H1 (cell line): Measurements from ENCODE around the gene GHRH.

Experiments used
- ASH2L ChIP-seq: fragments of 200-600, 300-600 bp; sonication (generic); IDR thresholded peaks from one replicate; pipeline ENCODE4 v1.7.1; 2017; ENCODE audit warnings: low read length
- EZH2 ChIP-seq: fragments of 200-600 bp; sonication (generic); IDR thresholded peaks from 2 replicates; pipeline ENCODE4 v1.7.1; 2012; ENCODE audit warnings: low read depth, mild to moderate bottlenecking, moderate library complexity, low read length, inconsistent platforms; ENCODE audit not compliant: severe bottlenecking
- GABPA ChIP-seq: IDR thresholded peaks from 2 replicates; pipeline ENCODE4 v1.6.1; 2011; ENCODE audit warnings: mild to moderate bottlenecking, low read length, moderate library complexity, borderline replicate concordance; ENCODE audit not compliant: insufficient read depth
- GTF2F1 ChIP-seq: IDR thresholded peaks from 2 replicates; pipeline ENCODE4 v1.6.1; 2012; ENCODE audit warnings: low read depth, low read length, improper control_type of control experiment, borderline replicate concordance
- NRF1 ChIP-seq: IDR thresholded peaks from 2 replicates; pipeline ENCODE4 v1.6.1; 2011; ENCODE audit warnings: mild to moderate bottlenecking, low read depth, low read length, improper control_type of control experiment
- POLR2A ChIP-seq, 2 experiments: IDR thresholded peaks; 1 replicate in 1 of 2; 2 replicates in 1 of 2; pipeline ENCODE4 v1.6.1; 2011; ENCODE audit warnings: low read depth in 2 of 2, low read length in 2 of 2, mild to moderate bottlenecking in 2 of 2; ENCODE audit errors: control extremely low read depth in 1 of 2
- POLR2AphosphoS5 ChIP-seq: IDR thresholded peaks from 2 replicates; pipeline ENCODE4 v1.6.1; 2011; ENCODE audit warnings: low read depth, low read length
- RBBP5 ChIP-seq: IDR thresholded peaks from 2 replicates; pipeline ENCODE4 v1.7.1; 2012; ENCODE audit warnings: low read depth, mild to moderate bottlenecking, inconsistent platforms, low read length, moderate library complexity, borderline replicate concordance
- RFX5 ChIP-seq: IDR thresholded peaks from 2 replicates; pipeline ENCODE4 v1.6.1; 2011; ENCODE audit warnings: low read depth, low read length, improper control_type of control experiment, borderline replicate concordance
- SIN3A ChIP-seq, 2 experiments: IDR thresholded peaks in 1 of 2; conservative IDR thresholded peaks in 1 of 2; 2 replicates each; pipeline ENCODE4 v1.6.1; 2011 to 2012; ENCODE audit warnings: low read length in 2 of 2, improper control_type of control experiment in 1 of 2, low read depth in 1 of 2, mild to moderate bottlenecking in 1 of 2
- TAF1 ChIP-seq: IDR thresholded peaks from 2 replicates; pipeline ENCODE4 v1.6.1; 2011; ENCODE audit warnings: mild to moderate bottlenecking, low read depth, low read length
- YY1 ChIP-seq: IDR thresholded peaks from 2 replicates; pipeline ENCODE4 v1.6.1; 2011; ENCODE audit warnings: low read depth, mild to moderate bottlenecking, low read length
- TF ChIP-seq, protein P1 (sequence below), 3 experiments: IDR thresholded peaks; 1 replicate in 2 of 3; 2 replicates in 1 of 3; pipeline versions ENCODE4 v1.5.1 to v1.6.1; 2011; ENCODE audit warnings: low read length in 3 of 3, mild to moderate bottlenecking in 3 of 3, inconsistent platforms in 2 of 3, low read depth in 1 of 3, moderate library complexity in 1 of 3; ENCODE audit not compliant: insufficient read depth in 1 of 3; ENCODE audit errors: control extremely low read depth in 1 of 3
- TF ChIP-seq, protein P2 (sequence below): IDR thresholded peaks from 2 replicates; pipeline ENCODE4 v1.6.1; 2012; ENCODE audit warnings: low read length, inconsistent platforms

DNA sequence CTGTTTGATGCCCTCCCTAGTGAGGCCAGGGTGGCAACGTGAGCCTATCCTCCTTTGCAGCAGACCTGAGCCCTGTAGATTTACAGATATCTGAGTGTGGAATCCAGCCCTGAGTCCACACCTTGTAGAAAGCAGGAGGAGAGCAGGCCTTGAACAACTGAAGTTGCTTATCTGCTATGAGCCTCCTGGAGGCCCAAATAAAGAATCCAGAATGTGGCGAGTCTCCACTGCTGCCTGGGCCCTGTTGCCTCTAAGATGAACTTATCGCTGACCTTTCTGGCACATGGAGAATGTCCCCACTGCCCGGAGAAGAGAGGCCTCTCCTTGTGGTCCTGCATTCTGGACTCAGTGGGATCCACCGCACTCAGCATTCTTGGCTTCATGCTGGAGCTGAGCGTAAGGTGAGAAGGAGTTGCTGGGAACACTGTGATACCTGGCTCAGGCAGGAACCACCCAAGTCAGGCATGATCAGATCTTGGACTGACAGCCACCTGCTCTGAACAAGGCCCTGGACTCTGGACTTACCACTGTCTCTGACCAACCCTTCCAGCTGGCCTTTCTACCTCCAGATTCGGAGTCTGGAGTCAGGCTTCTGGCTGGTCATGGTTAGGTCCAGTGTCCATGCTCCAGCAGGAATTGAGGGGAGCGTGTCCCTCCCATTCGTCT, 22.0 kb upstream of the GHRH start:
- TF ChIP-seq POLR2A (IDR thresholded peaks at IDR 0.05; ENCODE audit: control extremely low read depth in 1 of 2, low read depth in 2 of 2, low read length in 2 of 2) (no peak), GTF2F1 (no peak), GABPA (no peak), RBBP5 (no peak), NRF1 (no peak), EZH2 (no peak), POLR2AphosphoS5 (no peak), TAF1 (no peak), SIN3A (conservative IDR thresholded peaks at IDR 0.05 in 1 of 2, IDR thresholded peaks at IDR 0.05 in 1 of 2; ENCODE audit: low read depth in 1 of 2, low read length in 2 of 2) (no peak), RFX5 (no peak), YY1 (no peak), ASH2L (no peak)
- TF ChIP-seq, protein P1, sequence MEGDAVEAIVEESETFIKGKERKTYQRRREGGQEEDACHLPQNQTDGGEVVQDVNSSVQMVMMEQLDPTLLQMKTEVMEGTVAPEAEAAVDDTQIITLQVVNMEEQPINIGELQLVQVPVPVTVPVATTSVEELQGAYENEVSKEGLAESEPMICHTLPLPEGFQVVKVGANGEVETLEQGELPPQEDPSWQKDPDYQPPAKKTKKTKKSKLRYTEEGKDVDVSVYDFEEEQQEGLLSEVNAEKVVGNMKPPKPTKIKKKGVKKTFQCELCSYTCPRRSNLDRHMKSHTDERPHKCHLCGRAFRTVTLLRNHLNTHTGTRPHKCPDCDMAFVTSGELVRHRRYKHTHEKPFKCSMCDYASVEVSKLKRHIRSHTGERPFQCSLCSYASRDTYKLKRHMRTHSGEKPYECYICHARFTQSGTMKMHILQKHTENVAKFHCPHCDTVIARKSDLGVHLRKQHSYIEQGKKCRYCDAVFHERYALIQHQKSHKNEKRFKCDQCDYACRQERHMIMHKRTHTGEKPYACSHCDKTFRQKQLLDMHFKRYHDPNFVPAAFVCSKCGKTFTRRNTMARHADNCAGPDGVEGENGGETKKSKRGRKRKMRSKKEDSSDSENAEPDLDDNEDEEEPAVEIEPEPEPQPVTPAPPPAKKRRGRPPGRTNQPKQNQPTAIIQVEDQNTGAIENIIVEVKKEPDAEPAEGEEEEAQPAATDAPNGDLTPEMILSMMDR (IDR thresholded peaks at IDR 0.05; ENCODE audit: control extremely low read depth in 1 of 3, insufficient read depth in 1 of 3, low read depth in 1 of 3, low read length in 3 of 3), result no peak
- TF ChIP-seq, protein P2, sequence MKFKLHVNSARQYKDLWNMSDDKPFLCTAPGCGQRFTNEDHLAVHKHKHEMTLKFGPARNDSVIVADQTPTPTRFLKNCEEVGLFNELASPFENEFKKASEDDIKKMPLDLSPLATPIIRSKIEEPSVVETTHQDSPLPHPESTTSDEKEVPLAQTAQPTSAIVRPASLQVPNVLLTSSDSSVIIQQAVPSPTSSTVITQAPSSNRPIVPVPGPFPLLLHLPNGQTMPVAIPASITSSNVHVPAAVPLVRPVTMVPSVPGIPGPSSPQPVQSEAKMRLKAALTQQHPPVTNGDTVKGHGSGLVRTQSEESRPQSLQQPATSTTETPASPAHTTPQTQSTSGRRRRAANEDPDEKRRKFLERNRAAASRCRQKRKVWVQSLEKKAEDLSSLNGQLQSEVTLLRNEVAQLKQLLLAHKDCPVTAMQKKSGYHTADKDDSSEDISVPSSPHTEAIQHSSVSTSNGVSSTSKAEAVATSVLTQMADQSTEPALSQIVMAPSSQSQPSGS, result no peak
